HG03097 (cell line): ENCODE data around the gene TBC1D19.
A peak's percentile ranks its signal among the peaks of the same experiment; 100 is the strongest.
"Not testable (repeated sequence)": the region's sequence is repeated elsewhere in the genome, so short reads cannot be mapped to it uniquely, and the experiment has no call there.

Source experiments
- ATAC-seq: cut with Tn5 transposase; IDR thresholded peaks from one replicate; pipeline ENCODE4 v1.9.1; 2021; ENCODE audit not compliant: unreplicated experiment, low FRiP score

Gene TBC1D19

GRCh38 chr4:26670903-26671537 is 87.1 kb downstream of the TBC1D19 start:
- ATAC-seq = no peak

GRCh38 chr4:26679040-26679695 is 95.3 kb downstream of the TBC1D19 start:
- ATAC-seq = not testable (repeated sequence)

DNA sequence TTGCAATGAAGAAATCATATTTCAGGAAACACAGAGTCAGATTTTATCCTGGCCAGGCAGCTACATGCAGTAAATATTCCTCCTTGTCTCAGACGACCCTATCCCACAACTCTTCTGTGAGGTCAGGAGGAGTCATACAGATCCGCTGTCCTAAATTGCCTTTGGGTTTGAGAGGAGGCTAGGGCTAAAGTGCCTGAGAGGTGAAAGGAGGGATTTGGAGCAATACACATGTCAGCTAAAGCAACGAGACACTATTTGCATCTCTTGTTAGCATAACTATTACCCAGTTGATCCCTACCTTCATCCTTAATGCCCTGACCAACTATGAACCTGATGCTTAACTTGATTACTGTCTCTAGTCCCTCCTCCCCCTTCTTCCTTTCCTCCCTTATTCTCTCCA is 98.6 kb downstream of the TBC1D19 start:
- ATAC-seq = no peak

DNA sequence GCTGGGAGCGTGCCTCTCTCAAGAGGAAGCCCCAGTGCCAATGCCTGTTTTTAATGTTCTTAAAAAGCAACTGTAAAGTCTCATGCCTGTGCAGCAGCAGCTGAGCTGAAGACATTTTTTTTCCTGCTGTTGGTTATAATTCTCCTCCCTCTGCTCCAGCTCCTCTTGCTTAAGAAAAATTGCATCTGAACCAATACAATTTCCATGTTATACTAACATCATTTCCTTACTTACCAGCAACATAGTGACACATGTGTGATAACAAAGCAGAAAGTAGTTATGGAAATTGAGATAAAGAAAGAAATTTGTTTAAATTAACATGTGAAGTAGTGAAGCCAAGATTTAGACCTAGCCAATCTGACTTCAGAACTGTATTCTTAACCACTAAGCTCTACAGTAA is 101.4 kb downstream of the TBC1D19 start:
- ATAC-seq = no peak

DNA sequence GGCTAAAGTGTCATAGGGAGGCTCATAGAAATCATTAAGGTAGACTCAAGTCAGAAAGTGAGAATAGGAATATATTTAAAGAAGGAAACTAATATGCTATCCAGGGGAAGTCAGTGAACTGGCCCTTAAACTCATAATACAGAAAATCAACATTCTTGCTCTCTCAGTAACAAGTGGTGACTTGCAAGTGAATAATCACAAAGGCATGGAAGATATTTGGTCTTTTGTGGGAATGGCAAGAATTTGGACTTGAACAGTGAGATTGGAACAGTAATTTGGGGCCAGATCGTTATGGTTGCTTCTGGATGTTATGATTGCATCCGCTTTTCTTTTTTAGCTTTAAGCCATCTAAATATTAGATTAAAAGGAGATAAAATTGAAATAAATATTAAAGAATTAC is 103.8 kb downstream of the TBC1D19 start:
- no peak for ATAC-seq

DNA sequence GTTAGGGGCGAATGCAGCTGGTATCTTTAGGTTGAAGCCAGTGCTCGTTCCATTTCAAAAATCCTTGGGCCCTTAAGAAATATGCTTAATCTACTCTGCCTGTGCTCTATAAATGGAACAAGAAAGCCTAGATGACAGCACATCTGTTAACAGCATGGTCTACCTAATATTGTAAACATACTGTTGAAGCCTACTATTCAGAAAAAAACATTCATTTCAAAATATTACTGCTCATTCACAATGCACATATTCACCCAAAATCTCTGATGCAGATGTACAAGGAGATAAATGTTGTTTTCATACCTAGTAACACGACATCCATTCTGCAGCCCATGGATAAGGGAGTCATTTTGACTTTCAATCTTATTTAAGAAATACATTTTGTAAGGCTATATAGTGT is 106.6 kb downstream of the TBC1D19 start:
- no peak for ATAC-seq

- no peak for ATAC-seq
Observed at GRCh38 chr4:26692014-26692726, 108.3 kb downstream of the TBC1D19 start.

GRCh38 chr4:26694131-26694530 is 110.2 kb downstream of the TBC1D19 start:
- not testable (repeated sequence) for ATAC-seq

DNA sequence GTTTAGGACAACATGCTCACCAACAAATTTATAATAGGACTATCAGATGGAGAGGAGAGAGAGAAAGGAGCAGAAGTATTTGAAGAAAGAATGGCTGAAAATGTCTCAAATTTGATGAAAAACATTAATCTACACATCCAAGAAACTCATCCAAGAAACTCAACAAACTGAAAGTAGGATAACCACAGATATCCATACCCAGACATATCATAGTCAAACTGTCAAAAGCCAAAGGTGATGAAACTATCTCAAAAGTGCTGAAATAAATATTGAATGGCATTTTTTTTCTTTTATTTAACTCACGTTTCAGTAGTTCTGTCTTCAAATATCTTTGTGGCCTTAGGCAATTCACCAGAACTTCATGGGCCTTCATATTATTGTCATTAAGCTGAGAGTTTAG is 116.2 kb downstream of the TBC1D19 start:
- no peak for ATAC-seq

- no peak for ATAC-seq
Observed at GRCh38 chr4:26701095-26701494, 117.2 kb downstream of the TBC1D19 start.

- no peak for ATAC-seq
Observed at GRCh38 chr4:26701786-26702227, 117.9 kb downstream of the TBC1D19 start.

DNA sequence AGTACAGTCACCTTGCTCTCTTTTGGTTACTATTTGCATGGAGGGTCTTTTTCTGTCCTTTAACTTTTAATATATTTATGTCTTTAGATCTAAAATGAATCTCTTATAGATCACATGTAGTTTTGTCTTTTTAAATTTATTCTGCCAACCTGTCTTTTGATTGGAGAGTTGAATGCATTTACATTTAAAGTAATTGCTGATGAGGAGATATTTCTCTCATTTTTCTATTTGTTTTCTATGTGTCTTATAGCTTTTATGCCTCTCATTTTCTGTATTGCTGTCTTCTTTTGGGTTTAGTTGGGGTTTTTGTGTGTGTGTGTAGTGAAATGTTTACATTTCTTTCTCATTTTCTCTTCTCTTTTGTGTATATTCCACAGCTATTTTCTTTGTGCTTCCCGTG is 123.5 kb downstream of the TBC1D19 start:
- no peak for ATAC-seq

DNA sequence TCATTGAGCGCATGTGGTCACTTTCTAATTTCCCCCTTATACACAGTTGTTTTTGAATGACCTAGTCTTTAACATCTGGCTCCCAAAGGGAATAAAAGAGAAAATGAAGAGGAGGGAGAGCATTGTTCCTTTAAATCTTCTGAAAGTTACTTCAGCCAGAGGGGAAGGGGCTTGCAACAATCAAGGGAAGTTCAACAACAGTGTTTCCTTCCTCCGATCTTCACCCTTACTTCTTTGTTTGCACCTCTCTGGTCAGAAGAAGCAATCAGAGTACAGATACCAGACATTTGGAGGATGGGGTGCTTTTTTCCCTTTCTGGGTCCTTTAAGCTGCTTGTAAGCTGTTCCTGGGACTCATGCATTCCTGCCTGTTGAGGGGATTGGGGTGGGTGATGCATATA is 125.4 kb downstream of the TBC1D19 start:
- ATAC-seq = no peak

GRCh38 chr4:26713563-26714151 is 129.8 kb downstream of the TBC1D19 start:
- ATAC-seq = no peak

DNA sequence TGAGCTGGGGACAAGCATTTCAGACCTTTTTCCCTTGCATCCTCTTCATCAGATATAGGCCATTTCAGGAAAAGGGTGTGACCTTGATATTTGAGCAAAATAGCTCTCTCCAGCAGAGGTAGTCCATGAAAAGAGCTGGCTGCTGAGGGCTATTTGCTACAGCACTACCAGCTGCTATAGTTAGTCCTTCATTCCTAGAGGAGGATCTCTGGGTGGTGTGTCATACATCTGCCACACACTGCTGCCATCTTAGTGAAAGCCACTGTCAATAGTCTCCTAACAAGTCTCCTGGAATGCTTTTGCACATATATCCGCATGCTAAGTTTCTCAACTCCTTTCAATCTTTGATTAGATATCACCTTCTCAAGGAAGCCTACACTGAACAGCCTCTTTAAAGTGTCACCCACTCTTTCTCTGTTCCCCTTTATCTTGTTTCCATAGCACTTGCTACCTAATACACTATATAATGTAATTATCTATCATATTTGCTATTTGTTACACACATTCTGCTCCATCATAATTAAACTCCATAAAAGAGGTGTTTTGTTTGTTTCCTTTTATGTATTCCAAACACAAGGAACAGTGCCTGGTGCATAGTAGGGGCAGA is 131.9 kb downstream of the TBC1D19 start:
- no peak for ATAC-seq

DNA sequence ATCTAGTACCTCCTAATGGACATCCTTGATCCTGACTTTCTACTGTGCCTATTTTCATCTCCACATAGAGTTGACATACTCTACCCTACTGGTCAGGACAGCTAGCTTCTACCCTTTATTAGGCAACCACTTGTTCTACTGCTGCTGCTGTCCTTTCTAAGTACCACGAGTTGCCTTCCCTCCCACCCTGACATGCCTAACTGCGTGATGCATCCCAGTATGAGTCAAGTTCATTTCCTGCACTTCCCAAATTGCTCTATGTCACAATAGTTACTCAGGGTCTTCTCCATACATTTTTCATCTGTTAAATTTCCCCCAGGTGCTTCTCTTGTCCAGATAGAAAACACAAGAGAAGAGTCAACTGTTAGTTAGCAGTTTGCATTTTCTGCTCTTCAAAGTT is 133.4 kb downstream of the TBC1D19 start:
- ATAC-seq = no peak

- no peak for ATAC-seq
Observed at GRCh38 chr4:26719954-26720552, 136.2 kb downstream of the TBC1D19 start.

GRCh38 chr4:26721685-26722084 is 137.8 kb downstream of the TBC1D19 start:
- no peak for ATAC-seq

DNA sequence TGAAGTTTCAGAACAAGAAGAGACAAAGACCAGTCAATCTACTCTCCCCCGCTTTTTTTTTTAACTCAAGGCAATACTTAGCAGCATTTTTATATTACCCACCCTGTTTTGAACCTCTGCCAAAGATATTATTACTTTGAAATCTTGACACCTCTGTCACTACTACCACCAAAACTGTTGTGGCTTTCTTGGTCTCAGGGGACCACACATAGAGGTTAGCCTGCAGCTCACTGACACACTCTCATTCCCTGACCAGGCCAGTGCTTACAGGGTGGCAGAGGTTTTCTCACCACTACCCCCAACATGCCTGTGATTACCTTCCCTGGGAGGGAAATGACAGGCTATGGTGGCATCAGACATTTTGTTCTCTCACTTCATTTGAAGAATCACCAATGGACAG is 139.3 kb downstream of the TBC1D19 start:
- ATAC-seq = peak; percentile 91

- ATAC-seq = no peak
Observed at GRCh38 chr4:26724534-26724933, 140.7 kb downstream of the TBC1D19 start.
